Breast epithelium (tissue), 4 donors: ENCODE measurements around the gene DENR. TPM values are rescaled to one million over a fixed set of nuclear protein-coding genes. Genes with fewer than 3 reads are reported as not detected.
"Not testable (repeated sequence)": the region's sequence is repeated elsewhere in the genome, so short reads cannot be mapped to it uniquely, and the experiment has no call there.

ENCODE experiments used
- DNase-seq, 2 donors: peaks; one replicate each; pipeline ENCODE4 v3.0.0-alpha.2; 2019; ENCODE audit warnings: low spot score in 2 of 2
- H3K27ac ChIP-seq, 2 donors: fragments of 200-600 bp; sonication (generic) in 1 of 2; one replicate each; pipeline ENCODE4 v1.5.1; 2016 to 2019; ENCODE audit warnings: mild to moderate bottlenecking in 1 of 2
- H3K27me3 ChIP-seq, 2 donors: fragments of 200-600 bp; sonication (generic) in 1 of 2; one replicate each; pipeline versions ENCODE4 v1.5.1 to v1.6.0; 2017 to 2019; ENCODE audit warnings: control low read depth in 1 of 2, mild to moderate bottlenecking in 1 of 2
- H3K36me3 ChIP-seq: fragments of 200-600 bp; one replicate; pipeline ENCODE4 v1.5.1; 2019
- H3K4me1 ChIP-seq, 2 donors: fragments of 200-600 bp; sonication (generic); one replicate each; pipeline ENCODE4 v1.5.1; 2016 to 2019; ENCODE audit warnings: control low read depth in 1 of 2
- H3K4me3 ChIP-seq, 3 donors: fragments of 200-600 bp; sonication (generic); 1 replicate in 2 of 3; 2 replicates in 1 of 3; pipeline ENCODE4 v1.5.1; 2016 to 2019; ENCODE audit warnings: mild to moderate bottlenecking in 3 of 3, moderate library complexity in 2 of 3
- H3K9me3 ChIP-seq, 2 donors: fragments of 200-600 bp; sonication (generic) in 1 of 2; one replicate each; pipeline ENCODE4 v1.5.1; 2016 to 2019; ENCODE audit warnings: control low read depth in 1 of 2
- POLR2A ChIP-seq: fragments of 450-650 bp; IDR thresholded peaks from one replicate; pipeline ENCODE4 v1.6.1; 2016; ENCODE audit warnings: antibody characterized with exemption, mild to moderate bottlenecking, moderate library complexity
- POLR2AphosphoS5 ChIP-seq, 3 donors: sonication (generic); formaldehyde crosslinking; IDR thresholded peaks; one replicate each; pipeline ENCODE4 v1.6.1; 2017; ENCODE audit warnings: antibody characterized with exemption in 3 of 3
- intact Hi-C: fragments of 100-400 bp; cut with DNase I; formaldehyde crosslinking; loops from one replicate; pipeline ENCODE4 v1.15.1; 2023; ENCODE audit warnings: low total_unique reads
- total RNA-seq, 3 donors: library from RNA; depleted of rRNA; stranded (reverse); fragments of >200 nt; gene quantifications; one replicate each; pipeline ENCODE4 v1.1.0, GENCODE V29; 2016
- TF ChIP-seq, protein P1 (sequence below), 3 donors: fragments of 450-650 bp; IDR thresholded peaks; one replicate each; pipeline ENCODE4 v1.5.1; 2016 to 2017; ENCODE audit warnings: antibody characterized with exemption in 3 of 3, mild to moderate bottlenecking in 3 of 3, moderate library complexity in 3 of 3

The DENR gene
- total RNA-seq, 3 donors from 2014 or later = 21.9 to 30.7 (median 28.2) TPM

DNA sequence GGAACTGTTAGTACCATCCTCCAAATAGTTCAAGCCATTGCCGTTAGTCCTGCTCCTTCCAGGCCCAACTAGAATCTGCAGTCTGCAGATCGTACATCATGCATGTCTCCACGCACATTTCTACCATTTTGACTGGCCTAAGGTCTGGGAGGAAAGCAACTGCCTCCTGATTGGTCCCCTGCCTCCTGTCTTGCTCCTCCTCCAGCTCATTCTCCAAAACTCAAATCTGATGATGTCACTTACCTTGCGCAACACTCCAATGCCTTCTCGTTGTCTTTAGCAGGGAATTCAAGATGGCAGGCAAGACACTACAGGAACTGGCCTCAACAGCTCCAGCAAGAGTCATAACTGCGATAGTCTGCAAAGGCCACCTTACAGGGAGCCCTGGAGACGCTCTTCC is 12.3 kb upstream of the DENR start:
- no peak for DNase-seq
- no peak for TF ChIP-seq POLR2A
- TF ChIP-seq, protein P1, sequence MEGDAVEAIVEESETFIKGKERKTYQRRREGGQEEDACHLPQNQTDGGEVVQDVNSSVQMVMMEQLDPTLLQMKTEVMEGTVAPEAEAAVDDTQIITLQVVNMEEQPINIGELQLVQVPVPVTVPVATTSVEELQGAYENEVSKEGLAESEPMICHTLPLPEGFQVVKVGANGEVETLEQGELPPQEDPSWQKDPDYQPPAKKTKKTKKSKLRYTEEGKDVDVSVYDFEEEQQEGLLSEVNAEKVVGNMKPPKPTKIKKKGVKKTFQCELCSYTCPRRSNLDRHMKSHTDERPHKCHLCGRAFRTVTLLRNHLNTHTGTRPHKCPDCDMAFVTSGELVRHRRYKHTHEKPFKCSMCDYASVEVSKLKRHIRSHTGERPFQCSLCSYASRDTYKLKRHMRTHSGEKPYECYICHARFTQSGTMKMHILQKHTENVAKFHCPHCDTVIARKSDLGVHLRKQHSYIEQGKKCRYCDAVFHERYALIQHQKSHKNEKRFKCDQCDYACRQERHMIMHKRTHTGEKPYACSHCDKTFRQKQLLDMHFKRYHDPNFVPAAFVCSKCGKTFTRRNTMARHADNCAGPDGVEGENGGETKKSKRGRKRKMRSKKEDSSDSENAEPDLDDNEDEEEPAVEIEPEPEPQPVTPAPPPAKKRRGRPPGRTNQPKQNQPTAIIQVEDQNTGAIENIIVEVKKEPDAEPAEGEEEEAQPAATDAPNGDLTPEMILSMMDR (IDR thresholded peaks at IDR 0.05) = no peak
- TF ChIP-seq POLR2AphosphoS5 (IDR thresholded peaks at IDR 0.05) = no peak
- Histone ChIP-seq H3K27me3 (no peaks in the 10 kb centered on the region), H3K36me3 (no peaks in the 10 kb centered on the region), H3K4me3 (no peak overlapping the region), H3K9me3 (no peaks in the 10 kb centered on the region), H3K27ac (no peak overlapping the region), H3K4me1 (no peaks in the 10 kb centered on the region)
- intact Hi-C loops = loop anchor here (5.0 kb wide), 1 partner anchor 1893 kb away; no protein-coding TSS in a partner anchor

DNA sequence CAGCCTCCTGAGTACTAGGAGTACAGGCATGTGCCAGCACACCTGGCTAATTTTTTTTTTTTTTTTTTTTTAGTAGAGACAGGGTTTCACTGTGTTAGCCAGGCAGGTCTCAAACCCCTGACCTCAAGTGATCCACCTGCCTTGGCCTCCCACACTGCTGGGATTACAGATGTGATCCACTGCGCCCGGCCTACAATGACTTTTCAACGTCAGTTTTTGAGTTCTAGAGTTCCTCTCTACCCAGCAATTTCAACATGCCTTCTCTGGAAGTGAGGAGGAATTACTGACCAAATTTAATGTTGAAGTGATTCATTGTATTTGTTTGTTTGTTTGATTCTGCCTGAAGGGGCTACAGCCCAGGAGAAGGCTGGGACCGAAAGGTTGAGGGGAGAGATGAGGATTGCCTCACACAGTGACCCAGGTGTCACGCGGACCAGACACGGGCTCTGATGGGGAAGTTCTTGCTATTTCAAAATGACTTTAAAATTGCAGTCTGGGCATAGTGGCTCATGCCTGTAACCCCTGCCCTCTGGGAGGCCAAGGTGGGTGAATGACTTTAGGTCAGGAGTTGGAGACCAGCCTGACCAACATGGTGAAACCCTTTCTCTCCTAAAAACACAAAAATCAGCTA is 8.6 kb upstream of the DENR start:
- Histone ChIP-seq H3K36me3 (no peaks in the 10 kb centered on the region), H3K4me1 (no peaks in the 10 kb centered on the region), H3K4me3 (no peak overlapping the region), H3K27ac (no peak overlapping the region), H3K9me3 (no peaks in the 10 kb centered on the region), H3K27me3 (no peaks in the 10 kb centered on the region)
- no peak for DNase-seq
- TF ChIP-seq POLR2AphosphoS5 (IDR thresholded peaks at IDR 0.05) = no peak
- TF ChIP-seq, protein P1 (IDR thresholded peaks at IDR 0.05) = no peak
- intact Hi-C loops = loop anchor here (5.0 kb wide), 1 partner anchor 1897 kb away; no protein-coding TSS in a partner anchor

DNA sequence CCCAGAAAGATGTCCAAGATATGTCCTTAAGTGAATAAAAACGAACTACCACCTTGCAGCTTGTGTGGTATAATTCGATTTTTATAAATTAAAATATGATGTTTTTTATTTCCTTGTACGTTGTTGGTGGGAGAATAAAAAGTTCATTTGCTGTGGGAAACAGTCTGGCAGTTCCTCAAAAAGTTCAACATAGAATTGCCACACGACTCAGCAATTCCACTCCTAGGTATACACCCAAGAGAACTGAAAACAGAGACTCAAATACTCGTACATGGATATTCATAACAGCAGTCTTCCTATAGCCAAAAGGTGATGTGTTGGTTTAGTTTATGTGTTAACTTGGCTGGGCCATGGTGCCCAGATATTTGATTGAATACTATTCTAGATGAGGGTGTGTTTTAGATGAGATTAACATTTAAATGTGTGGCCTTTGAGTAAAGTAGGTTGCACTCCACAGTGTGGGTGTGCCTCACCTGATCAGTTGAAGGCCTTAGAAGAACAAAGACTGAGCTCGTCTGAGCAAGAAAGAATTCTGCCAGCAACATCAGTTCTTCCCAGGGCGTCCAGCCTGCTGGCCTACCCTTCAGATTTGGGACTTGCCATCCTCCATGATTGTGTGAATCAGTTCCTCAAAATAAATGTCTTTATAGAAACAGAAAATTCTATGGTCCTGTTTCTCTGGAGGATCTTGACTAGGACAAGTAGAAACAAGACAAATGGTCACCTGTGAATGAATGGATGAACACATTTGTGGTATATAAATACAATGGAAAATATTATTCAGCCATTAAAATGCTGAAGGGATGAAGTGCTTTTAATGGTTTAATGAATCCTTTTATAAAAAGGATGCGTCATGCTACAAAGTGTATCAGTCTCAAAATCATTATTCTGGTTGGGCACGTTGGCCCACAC is 5.1 kb upstream of the DENR start:
- Histone ChIP-seq H3K9me3 (no peaks in the 10 kb centered on the region), H3K27ac (no peak overlapping the region), H3K4me1 (no peaks in the 10 kb centered on the region), H3K27me3 (no peaks in the 10 kb centered on the region), H3K36me3 (no peaks in the 10 kb centered on the region), H3K4me3 (no peak overlapping the region)
- TF ChIP-seq POLR2AphosphoS5 (IDR thresholded peaks at IDR 0.05) = no peak
- no peak for TF ChIP-seq POLR2A
- TF ChIP-seq, protein P1 (IDR thresholded peaks at IDR 0.05) = no peak
- intact Hi-C loops = no loop called here
- DNase-seq = no peak

DNA sequence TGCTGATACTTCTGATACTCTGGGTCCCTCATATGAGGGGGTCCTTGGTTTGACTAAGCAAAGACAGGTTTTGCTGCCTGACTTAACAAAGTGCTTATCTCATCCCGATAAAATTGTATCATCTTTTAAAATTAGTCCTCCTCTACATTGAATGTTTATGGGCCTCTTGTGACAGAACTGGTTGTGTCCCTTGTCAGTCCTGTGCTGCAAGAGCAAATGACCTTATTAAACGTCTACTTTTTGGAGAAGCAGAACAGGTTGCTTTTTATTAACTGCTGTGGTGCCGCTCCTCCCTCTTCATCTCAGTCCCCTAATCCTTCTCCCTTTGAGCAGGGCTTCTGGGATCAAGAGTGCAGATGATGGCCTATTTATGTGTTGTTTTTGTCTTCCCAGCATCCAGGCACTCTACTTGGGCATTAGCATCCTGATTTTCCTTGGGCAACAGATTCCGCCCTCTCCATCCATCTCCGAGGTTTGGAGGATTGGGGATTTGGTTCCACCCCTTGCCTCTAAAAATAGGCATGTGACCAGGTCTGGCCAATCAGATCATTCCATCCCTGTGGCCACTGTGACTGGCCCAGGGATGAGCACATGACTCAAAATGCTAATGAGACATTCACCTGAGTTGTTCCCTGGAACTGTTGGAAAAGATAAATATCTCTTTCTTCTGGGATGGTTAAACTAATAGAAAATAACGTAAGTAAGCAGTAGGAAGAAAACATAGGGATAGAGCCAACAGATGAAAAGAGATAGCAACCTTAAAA is 2.9 kb upstream of the DENR start:
- Histone ChIP-seq H3K27me3 (no peaks in the 10 kb centered on the region), H3K9me3 (no peaks in the 10 kb centered on the region), H3K4me1 (peaks cover 5 to 8% of the 10 kb centered on the region in 2 donors), H3K4me3 (no peak overlapping the region), H3K27ac (peak overlapping the region in 1 of 2 donors; percentile 10), H3K36me3 (no peaks in the 10 kb centered on the region)
- DNase-seq = peak in 1 of 2 donors; percentile 71
- intact Hi-C loops = loop anchor here (2.0 kb wide), 1 partner anchor 17 kb away; no protein-coding TSS in a partner anchor
- TF ChIP-seq, protein P1 (IDR thresholded peaks at IDR 0.05) = no peak
- no peak for TF ChIP-seq POLR2AphosphoS5 (IDR thresholded peaks at IDR 0.05)
- TF ChIP-seq POLR2A = no peak

DNA sequence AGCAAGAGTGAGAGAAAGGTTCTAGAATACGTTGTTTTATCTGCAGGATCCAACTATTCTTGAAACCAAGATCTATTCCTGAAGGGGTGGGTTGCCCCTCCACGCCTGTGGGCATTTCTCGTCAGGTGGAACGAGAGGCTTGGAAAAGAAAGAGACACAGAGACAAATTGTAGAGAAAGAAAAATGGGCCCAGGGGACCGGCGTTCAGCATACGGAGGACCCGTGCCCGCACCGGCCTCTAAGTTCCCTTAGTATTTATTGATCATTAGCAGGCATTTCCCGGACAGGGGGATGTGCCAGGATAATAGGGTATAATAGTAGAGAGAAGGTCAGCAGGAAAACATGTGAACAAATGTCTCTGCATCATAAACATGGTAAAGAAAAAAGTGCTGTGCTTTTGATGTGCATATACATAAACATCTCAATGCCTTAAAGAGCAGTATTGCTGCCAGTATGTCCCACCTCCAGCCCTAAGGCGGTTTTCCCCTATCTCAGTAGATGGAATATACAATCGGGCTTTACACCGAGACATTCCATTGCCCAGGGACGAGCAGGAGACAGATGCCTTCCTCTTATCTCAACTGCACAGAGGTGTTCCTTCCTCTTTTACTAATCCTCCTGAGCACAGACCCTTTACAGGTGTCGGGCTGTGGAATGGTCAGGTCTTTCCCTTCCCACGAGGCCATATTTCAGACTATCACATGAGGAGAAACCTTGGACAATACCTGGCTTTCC is 1.7 kb upstream of the DENR start:
- peak overlapping the region; percentile 17 to 26 for H3K27ac ChIP-seq
- not testable (repeated sequence) for H3K4me3 ChIP-seq, H3K9me3 ChIP-seq, H3K36me3 ChIP-seq, H3K4me1 ChIP-seq, H3K27me3 ChIP-seq, DNase-seq
- intact Hi-C loops = loop anchor here (2.0 kb wide), 1 partner anchor 18 kb away; no protein-coding TSS in a partner anchor
